Kidney (tissue), 14 donors: ENCODE data around the gene ERH. TPM values are rescaled to one million over a fixed set of nuclear protein-coding genes. Genes with fewer than 3 reads are reported as not detected.

Experiments used
- DNase-seq, 5 donors: peaks; one replicate each; pipeline ENCODE4 v3.0.0-alpha.2; 2013 to 2020
- FAIRE-seq: peaks from 2 replicates; lab custom pipeline; 2012; peaks lifted over from hg19 to GRCh38; lab: Jason Lieb, UNC
- H3K27ac ChIP-seq, 2 donors: one replicate each; pipeline ENCODE4 v1.7.0; 2013; ENCODE audit warnings: low read depth in 2 of 2, low read length in 2 of 2, inconsistent platforms in 1 of 2
- H3K27me3 ChIP-seq: one replicate; pipeline ENCODE4 v1.7.1; 2013; ENCODE audit warnings: low read length, inconsistent platforms; ENCODE audit not compliant: control insufficient read depth, insufficient read depth
- H3K36me3 ChIP-seq, 3 donors: one replicate each; pipeline versions ENCODE4 v1.7.0 to v1.7.1; 2013; ENCODE audit warnings: low read length in 3 of 3, control low read depth in 1 of 3, inconsistent platforms in 1 of 3; ENCODE audit not compliant: insufficient read depth in 3 of 3, control insufficient read depth in 2 of 3
- H3K4me1 ChIP-seq, 3 donors: one replicate each; pipeline versions ENCODE4 v1.7.0 to v1.7.1; 2013; ENCODE audit warnings: low read length in 3 of 3, inconsistent platforms in 1 of 3, low read depth in 1 of 3; ENCODE audit not compliant: control insufficient read depth in 2 of 3, insufficient read depth in 2 of 3
- H3K4me3 ChIP-seq, 3 donors: one replicate each; pipeline versions ENCODE4 v1.7.0 to v1.8.1; 2013; ENCODE audit warnings: low read length in 3 of 3, control low read depth in 1 of 3, inconsistent platforms in 1 of 3
- H3K9ac ChIP-seq, 3 donors: one replicate each; pipeline versions ENCODE4 v1.7.0 to v1.7.1; 2013; ENCODE audit warnings: low read length in 3 of 3, control low read depth in 1 of 3, inconsistent platforms in 1 of 3
- H3K9me3 ChIP-seq, 3 donors: one replicate each; pipeline versions ENCODE4 v1.7.0 to v1.7.1; 2013; ENCODE audit warnings: low read length in 3 of 3, control low read depth in 1 of 3, inconsistent platforms in 1 of 3; ENCODE audit not compliant: control insufficient read depth in 2 of 3, insufficient read depth in 1 of 3
- intact Hi-C: fragments of 100-400 bp; cut with DNase I; formaldehyde crosslinking; loops from one replicate; pipeline ENCODE4 v1.11.1; 2022
- polyA plus RNA-seq: library from polyadenylated mRNA; stranded (reverse); fragments of 350-450 nt; fragmentation: Illumina TruSeq; extraction: RNeasy Lipid Tissue Mini Kit (QIAGEN cat#74804); gene quantifications from one replicate; pipeline ENCODE4 v1.2.3, GENCODE V29; 2014; ENCODE audit warnings: low read depth, low replicate concordance; ENCODE audit not compliant: insufficient read depth
- total RNA-seq: library from RNA; stranded (reverse); fragmentation: NEBNext Ultra II Directional; extraction: Animal tissue kit (Norgen Biotek cat#: 25700); gene quantifications from one replicate; pipeline ENCODE4 v1.2.1, GENCODE V29; 2021
- TF ChIP-seq, protein P1 (sequence below): IDR thresholded peaks from 3 replicates; pipeline ENCODE4 v1.5.1; 2012; ENCODE audit warnings: mild to moderate bottlenecking, moderate library complexity, borderline replicate concordance; ENCODE audit not compliant: insufficient read depth; ENCODE audit errors: extremely low read depth
- donor health status: control.
- donor health status: control.
- donor health status: control.
- donor health status: control.
- donor health status: control.
- donor health status: DM: yes; HTN: yes; CAD: no.
- donor health status: Normal renal cell carcinoma (clear cell type).

ERH gene
- total and polyA plus RNA-seq, 2 donors from 2014 or later = 168 to 193 TPM

GRCh38 chr14:69342928-69343525, 55.1 kb downstream of the ERH start:
- no peak for DNase-seq
- no peak for FAIRE-seq
- no peak overlapping the region for H3K4me3 ChIP-seq
- TF ChIP-seq, protein P1, sequence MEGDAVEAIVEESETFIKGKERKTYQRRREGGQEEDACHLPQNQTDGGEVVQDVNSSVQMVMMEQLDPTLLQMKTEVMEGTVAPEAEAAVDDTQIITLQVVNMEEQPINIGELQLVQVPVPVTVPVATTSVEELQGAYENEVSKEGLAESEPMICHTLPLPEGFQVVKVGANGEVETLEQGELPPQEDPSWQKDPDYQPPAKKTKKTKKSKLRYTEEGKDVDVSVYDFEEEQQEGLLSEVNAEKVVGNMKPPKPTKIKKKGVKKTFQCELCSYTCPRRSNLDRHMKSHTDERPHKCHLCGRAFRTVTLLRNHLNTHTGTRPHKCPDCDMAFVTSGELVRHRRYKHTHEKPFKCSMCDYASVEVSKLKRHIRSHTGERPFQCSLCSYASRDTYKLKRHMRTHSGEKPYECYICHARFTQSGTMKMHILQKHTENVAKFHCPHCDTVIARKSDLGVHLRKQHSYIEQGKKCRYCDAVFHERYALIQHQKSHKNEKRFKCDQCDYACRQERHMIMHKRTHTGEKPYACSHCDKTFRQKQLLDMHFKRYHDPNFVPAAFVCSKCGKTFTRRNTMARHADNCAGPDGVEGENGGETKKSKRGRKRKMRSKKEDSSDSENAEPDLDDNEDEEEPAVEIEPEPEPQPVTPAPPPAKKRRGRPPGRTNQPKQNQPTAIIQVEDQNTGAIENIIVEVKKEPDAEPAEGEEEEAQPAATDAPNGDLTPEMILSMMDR = no peak
- H3K9ac ChIP-seq = peak overlapping the region in 1 of 3 donors; percentile 14
- no peaks in the 10 kb centered on the region for H3K36me3 ChIP-seq
- intact Hi-C loops = no loop called here
- H3K27ac ChIP-seq = peak overlapping the region in 1 of 2 donors; percentile 69
- H3K9me3 ChIP-seq = no peaks in the 10 kb centered on the region
- no peaks in the 10 kb centered on the region for H3K27me3 ChIP-seq
- peaks cover 0 to 14% (median 4%) of the 10 kb centered on the region in 3 donors for H3K4me1 ChIP-seq

GRCh38 chr14:69339426-69339825, 58.7 kb downstream of the ERH start:
- Histone ChIP-seq H3K27me3 (no peaks in the 10 kb centered on the region), H3K27ac (no peak overlapping the region), H3K9ac (no peak overlapping the region), H3K4me1 (peaks cover 0 to 12% (median 4%) of the 10 kb centered on the region in 3 donors), H3K4me3 (no peak overlapping the region), H3K36me3 (no peaks in the 10 kb centered on the region), H3K9me3 (no peaks in the 10 kb centered on the region)
- no peak for FAIRE-seq
- DNase-seq = no peak
- TF ChIP-seq, protein P1 = no peak
- intact Hi-C loops = no loop called here

GRCh38 chr14:69337984-69338383, 60.1 kb downstream of the ERH start:
- intact Hi-C loops = no loop called here
- FAIRE-seq (no peak), DNase-seq (no peak)
- peaks cover 0 to 2% (median 0%) of the 10 kb centered on the region in 3 donors for H3K4me1 ChIP-seq
- no peak overlapping the region for H3K27ac ChIP-seq
- no peaks in the 10 kb centered on the region for H3K36me3 ChIP-seq
- H3K27me3 ChIP-seq = no peaks in the 10 kb centered on the region
- H3K4me3 ChIP-seq = no peak overlapping the region
- H3K9me3 ChIP-seq = no peaks in the 10 kb centered on the region
- TF ChIP-seq, protein P1 = no peak
- no peak overlapping the region for H3K9ac ChIP-seq
